GM12878 (cell line): ENCODE data around the gene ZNF669.

Experiments
- ATF2 ChIP-seq: IDR thresholded peaks from 2 replicates; pipeline ENCODE4 v1.6.1; 2012; ENCODE audit warnings: low read length, inconsistent platforms
- CEBPB ChIP-seq, 2 experiments: fragments of 150-350 bp in 1 of 2; IDR thresholded peaks; 2 replicates each; pipeline ENCODE4 v1.6.1; 2012 to 2014; ENCODE audit warnings: low read depth in 2 of 2, low read length in 2 of 2, borderline replicate concordance in 1 of 2, inconsistent platforms in 1 of 2
- CREB1 ChIP-seq: IDR thresholded peaks from 2 replicates; pipeline ENCODE4 v1.6.1; 2012; ENCODE audit warnings: low read depth, mild to moderate bottlenecking, inconsistent platforms
- HDAC2 ChIP-seq: fragments of 200-600 bp; sonication (generic); IDR thresholded peaks from 2 replicates; pipeline ENCODE4 v1.6.1; 2017
- HDAC6 ChIP-seq: fragments of 200-600 bp; sonication (generic); IDR thresholded peaks from one replicate; pipeline ENCODE4 v1.8.0; 2017; ENCODE audit warnings: antibody characterized with exemption; ENCODE audit not compliant: unreplicated experiment
- HDGF ChIP-seq: fragments of 450-650 bp; IDR thresholded peaks from 2 replicates; pipeline ENCODE4 v1.6.1; 2016; ENCODE audit warnings: antibody characterized with exemption
- POLR2A ChIP-seq: IDR thresholded peaks from 2 replicates; pipeline ENCODE4 v1.6.1; 2011; ENCODE audit warnings: low read depth, mild to moderate bottlenecking, low read length
- POLR2AphosphoS5 ChIP-seq: IDR thresholded peaks from 2 replicates; pipeline ENCODE4 v1.6.1; 2011; ENCODE audit warnings: mild to moderate bottlenecking, low read length, inconsistent platforms
- RAD21 ChIP-seq: IDR thresholded peaks from 2 replicates; pipeline ENCODE4 v1.6.1; 2011; ENCODE audit warnings: mild to moderate bottlenecking, low read depth, low read length, moderate library complexity; ENCODE audit not compliant: insufficient read depth
- ZNF24 ChIP-seq: fragments of 450-650 bp; IDR thresholded peaks from 2 replicates; pipeline ENCODE4 v1.6.1; 2017; ENCODE audit warnings: antibody characterized with exemption, mild to moderate bottlenecking
- TF ChIP-seq, protein P1 (sequence below): IDR thresholded peaks from 2 replicates; pipeline ENCODE4 v1.6.1; 2012; ENCODE audit warnings: low read depth, low read length, improper control_type of control experiment
- TF ChIP-seq, protein P2 (sequence below), 3 experiments: IDR thresholded peaks in 2 of 3; conservative IDR thresholded peaks in 1 of 3; 2 replicates each; pipeline ENCODE4 v1.5.1; 2011; ENCODE audit warnings: low read depth in 3 of 3, low read length in 3 of 3, mild to moderate bottlenecking in 3 of 3, control low read depth in 2 of 3, moderate library complexity in 2 of 3, inconsistent platforms in 1 of 3, mixed read lengths in 1 of 3; ENCODE audit not compliant: control insufficient read depth in 2 of 3, insufficient read depth in 1 of 3; ENCODE audit errors: extremely low read depth in 1 of 3
- TF ChIP-seq, protein P3 (sequence below): IDR thresholded peaks from 2 replicates; pipeline ENCODE4 v1.6.1; 2011; ENCODE audit warnings: mild to moderate bottlenecking, low read depth, low read length, moderate library complexity; ENCODE audit not compliant: insufficient replicate concordance
- TF ChIP-seq, protein P4 (sequence below): fragments of 150-350 bp; IDR thresholded peaks from 2 replicates; pipeline ENCODE4 v1.6.1; 2016; ENCODE audit warnings: low read depth, low read length

GRCh38 chr1:247145279-247145678 is 41.1 kb upstream of the ZNF669 start:
- TF ChIP-seq POLR2A = no peak
- TF ChIP-seq, protein P1, sequence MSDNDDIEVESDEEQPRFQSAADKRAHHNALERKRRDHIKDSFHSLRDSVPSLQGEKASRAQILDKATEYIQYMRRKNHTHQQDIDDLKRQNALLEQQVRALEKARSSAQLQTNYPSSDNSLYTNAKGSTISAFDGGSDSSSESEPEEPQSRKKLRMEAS = no peak
- TF ChIP-seq, protein P2, sequence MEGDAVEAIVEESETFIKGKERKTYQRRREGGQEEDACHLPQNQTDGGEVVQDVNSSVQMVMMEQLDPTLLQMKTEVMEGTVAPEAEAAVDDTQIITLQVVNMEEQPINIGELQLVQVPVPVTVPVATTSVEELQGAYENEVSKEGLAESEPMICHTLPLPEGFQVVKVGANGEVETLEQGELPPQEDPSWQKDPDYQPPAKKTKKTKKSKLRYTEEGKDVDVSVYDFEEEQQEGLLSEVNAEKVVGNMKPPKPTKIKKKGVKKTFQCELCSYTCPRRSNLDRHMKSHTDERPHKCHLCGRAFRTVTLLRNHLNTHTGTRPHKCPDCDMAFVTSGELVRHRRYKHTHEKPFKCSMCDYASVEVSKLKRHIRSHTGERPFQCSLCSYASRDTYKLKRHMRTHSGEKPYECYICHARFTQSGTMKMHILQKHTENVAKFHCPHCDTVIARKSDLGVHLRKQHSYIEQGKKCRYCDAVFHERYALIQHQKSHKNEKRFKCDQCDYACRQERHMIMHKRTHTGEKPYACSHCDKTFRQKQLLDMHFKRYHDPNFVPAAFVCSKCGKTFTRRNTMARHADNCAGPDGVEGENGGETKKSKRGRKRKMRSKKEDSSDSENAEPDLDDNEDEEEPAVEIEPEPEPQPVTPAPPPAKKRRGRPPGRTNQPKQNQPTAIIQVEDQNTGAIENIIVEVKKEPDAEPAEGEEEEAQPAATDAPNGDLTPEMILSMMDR (IDR thresholded peaks at IDR 0.05 in 2 of 3, conservative IDR thresholded peaks at IDR 0.05 in 1 of 3; ENCODE audit: control insufficient read depth in 2 of 3, extremely low read depth in 1 of 3, insufficient read depth in 1 of 3, low read depth in 3 of 3, low read length in 3 of 3) = no peak
- no peak for TF ChIP-seq HDAC2
- no peak for TF ChIP-seq POLR2AphosphoS5
- TF ChIP-seq, protein P3, sequence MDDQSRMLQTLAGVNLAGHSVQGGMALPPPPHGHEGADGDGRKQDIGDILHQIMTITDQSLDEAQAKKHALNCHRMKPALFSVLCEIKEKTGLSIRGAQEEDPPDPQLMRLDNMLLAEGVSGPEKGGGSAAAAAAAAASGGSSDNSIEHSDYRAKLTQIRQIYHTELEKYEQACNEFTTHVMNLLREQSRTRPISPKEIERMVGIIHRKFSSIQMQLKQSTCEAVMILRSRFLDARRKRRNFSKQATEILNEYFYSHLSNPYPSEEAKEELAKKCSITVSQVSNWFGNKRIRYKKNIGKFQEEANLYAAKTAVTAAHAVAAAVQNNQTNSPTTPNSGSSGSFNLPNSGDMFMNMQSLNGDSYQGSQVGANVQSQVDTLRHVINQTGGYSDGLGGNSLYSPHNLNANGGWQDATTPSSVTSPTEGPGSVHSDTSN = no peak
- TF ChIP-seq HDAC6 = no peak
- TF ChIP-seq, protein P4, sequence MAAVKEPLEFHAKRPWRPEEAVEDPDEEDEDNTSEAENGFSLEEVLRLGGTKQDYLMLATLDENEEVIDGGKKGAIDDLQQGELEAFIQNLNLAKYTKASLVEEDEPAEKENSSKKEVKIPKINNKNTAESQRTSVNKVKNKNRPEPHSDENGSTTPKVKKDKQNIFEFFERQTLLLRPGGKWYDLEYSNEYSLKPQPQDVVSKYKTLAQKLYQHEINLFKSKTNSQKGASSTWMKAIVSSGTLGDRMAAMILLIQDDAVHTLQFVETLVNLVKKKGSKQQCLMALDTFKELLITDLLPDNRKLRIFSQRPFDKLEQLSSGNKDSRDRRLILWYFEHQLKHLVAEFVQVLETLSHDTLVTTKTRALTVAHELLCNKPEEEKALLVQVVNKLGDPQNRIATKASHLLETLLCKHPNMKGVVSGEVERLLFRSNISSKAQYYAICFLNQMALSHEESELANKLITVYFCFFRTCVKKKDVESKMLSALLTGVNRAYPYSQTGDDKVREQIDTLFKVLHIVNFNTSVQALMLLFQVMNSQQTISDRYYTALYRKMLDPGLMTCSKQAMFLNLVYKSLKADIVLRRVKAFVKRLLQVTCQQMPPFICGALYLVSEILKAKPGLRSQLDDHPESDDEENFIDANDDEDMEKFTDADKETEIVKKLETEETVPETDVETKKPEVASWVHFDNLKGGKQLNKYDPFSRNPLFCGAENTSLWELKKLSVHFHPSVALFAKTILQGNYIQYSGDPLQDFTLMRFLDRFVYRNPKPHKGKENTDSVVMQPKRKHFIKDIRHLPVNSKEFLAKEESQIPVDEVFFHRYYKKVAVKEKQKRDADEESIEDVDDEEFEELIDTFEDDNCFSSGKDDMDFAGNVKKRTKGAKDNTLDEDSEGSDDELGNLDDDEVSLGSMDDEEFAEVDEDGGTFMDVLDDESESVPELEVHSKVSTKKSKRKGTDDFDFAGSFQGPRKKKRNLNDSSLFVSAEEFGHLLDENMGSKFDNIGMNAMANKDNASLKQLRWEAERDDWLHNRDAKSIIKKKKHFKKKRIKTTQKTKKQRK = no peak
- no peak for TF ChIP-seq CEBPB (IDR thresholded peaks at IDR 0.05; ENCODE audit: borderline replicate concordance in 1 of 2, low read depth in 2 of 2, low read length in 2 of 2)
- TF ChIP-seq ATF2 = no peak
- no peak for TF ChIP-seq CREB1
- TF ChIP-seq HDGF = no peak
- TF ChIP-seq RAD21 = no peak
- TF ChIP-seq ZNF24 = no peak
